GM12872 (cell line): ENCODE measurements around the gene CD9.

Source experiments
- CTCF ChIP-seq: IDR thresholded peaks from 3 replicates; pipeline ENCODE4 v1.5.1; 2011; ENCODE audit warnings: low read depth, mild to moderate bottlenecking, low read length, moderate library complexity; ENCODE audit not compliant: insufficient read depth

CD9 gene

GRCh38 chr12:6238875-6239274 lies 38.7 kb downstream of the CD9 start:
- no peak for TF ChIP-seq CTCF

GRCh38 chr12:6241495-6241894 lies 41.3 kb downstream of the CD9 start:
- TF ChIP-seq CTCF, result no peak

- TF ChIP-seq CTCF, result no peak
Measured at GRCh38 chr12:6249580-6249979, 49.4 kb downstream of the CD9 start.

- no peak for TF ChIP-seq CTCF
Measured at GRCh38 chr12:6250343-6250742, 50.1 kb downstream of the CD9 start.

- no peak for TF ChIP-seq CTCF
Measured at GRCh38 chr12:6253278-6253677, 53.1 kb downstream of the CD9 start.

- TF ChIP-seq CTCF, result no peak
Measured at GRCh38 chr12:6254491-6254890, 54.3 kb downstream of the CD9 start.

GRCh38 chr12:6257007-6257406 lies 56.8 kb downstream of the CD9 start:
- TF ChIP-seq CTCF, result no peak

GRCh38 chr12:6262211-6262610 lies 62.0 kb downstream of the CD9 start:
- TF ChIP-seq CTCF, result no peak
